PC-3 (cell line): ENCODE measurements around the gene TBC1D21. TPM values are rescaled to one million over a fixed set of nuclear protein-coding genes. Genes with fewer than 3 reads are reported as not detected.

Source experiments
- ATAC-seq: fragments of 200-7000 bp; cut with Tn5 transposase; 2 replicates; pipeline ENCODE4 v1.9.1; 2020; ENCODE audit warnings: mild to moderate bottlenecking, moderate library complexity
- BruUV-seq: library from RNA; stranded (reverse); fragments of 400-500 nt; replicated peaks from 2 replicates; lab custom pipeline; 2021; lab: Mats Ljungman, UMichigan
- CTCF ChIA-PET: fragments of 300-600 bp; sonication (Branson Sonifier 250); formaldehyde crosslinking; loops from one replicate; lab custom pipeline; 2022; ENCODE audit warnings: antibody characterized with exemption; lab: Charles Lee
- POLR2A ChIA-PET: fragments of 300-600 bp; sonication (Branson Sonifier 250); formaldehyde crosslinking; loops from one replicate; lab custom pipeline; 2022; ENCODE audit warnings: antibody characterized with exemption; ENCODE audit not compliant: unreplicated experiment; lab: Charles Lee
- DNase-seq: peaks from one replicate; pipeline ENCODE4 v3.0.0-alpha.2; 2015
- H2AFZ ChIP-seq: fragments of 300-600 bp; sonication (generic); 2 replicates; pipeline ENCODE4 v1.6.0; 2016; ENCODE audit warnings: antibody characterized with exemption, low read length
- H3F3A ChIP-seq: fragments of 300-600 bp; sonication (generic); one replicate; pipeline ENCODE4 v1.6.0; 2017; ENCODE audit warnings: antibody characterized with exemption, low read length, control low read depth, mild to moderate bottlenecking; ENCODE audit not compliant: unreplicated experiment
- H3K27ac ChIP-seq: fragments of 300-600 bp; sonication (generic); 2 replicates; pipeline ENCODE4 v1.5.1; 2016; ENCODE audit warnings: mild to moderate bottlenecking, low read length
- H3K27me3 ChIP-seq: fragments of 300-600 bp; sonication (generic); 2 replicates; pipeline ENCODE4 v1.6.1; 2016; ENCODE audit warnings: low read length, mixed read lengths
- H3K36me3 ChIP-seq: fragments of 300-600 bp; sonication (generic); 2 replicates; pipeline ENCODE4 v1.6.1; 2016; ENCODE audit warnings: low read depth, mixed run types, low read length, mixed read lengths
- H3K4me1 ChIP-seq: fragments of 300-600 bp; sonication (generic); 2 replicates; pipeline ENCODE4 v1.5.1; 2016; ENCODE audit warnings: low read length; ENCODE audit not compliant: insufficient read depth
- H3K4me2 ChIP-seq: fragments of 300-600 bp; sonication (generic); 2 replicates; pipeline ENCODE4 v1.6.0; 2016; ENCODE audit warnings: low read length
- H3K4me3 ChIP-seq: fragments of 300-600 bp; sonication (generic); 2 replicates; pipeline ENCODE4 v1.5.1; 2016; ENCODE audit warnings: mild to moderate bottlenecking, low read length, mixed read lengths
- H3K79me2 ChIP-seq: fragments of 300-600 bp; sonication (generic); 2 replicates; pipeline ENCODE4 v1.6.1; 2017; ENCODE audit warnings: low read length, mixed read lengths
- H3K9ac ChIP-seq: fragments of 300-600 bp; sonication (generic); 2 replicates; pipeline ENCODE4 v1.6.0; 2016; ENCODE audit warnings: mild to moderate bottlenecking, low read length
- H3K9me2 ChIP-seq: fragments of 300-600 bp; sonication (generic); replicated peaks from 2 replicates; pipeline ENCODE4 v1.6.1; 2016; ENCODE audit warnings: mixed run types, low read length, mixed read lengths
- H3K9me3 ChIP-seq: fragments of 300-600 bp; sonication (generic); 2 replicates; pipeline ENCODE4 v1.6.1; 2016; ENCODE audit warnings: low read length, mixed read lengths
- H4K20me1 ChIP-seq: fragments of 300-600 bp; sonication (generic); 2 replicates; pipeline ENCODE4 v1.6.1; 2016; ENCODE audit warnings: low read length, mixed read lengths
- CTCF ChIP-seq: fragments of 300-600 bp; sonication (generic); conservative IDR thresholded peaks from 2 replicates; pipeline ENCODE4 v1.5.1; 2017; ENCODE audit warnings: antibody characterized with exemption, low read depth, mild to moderate bottlenecking, low read length
- EZH2 ChIP-seq: fragments of 300-600 bp; sonication (generic); IDR thresholded peaks from one replicate; pipeline ENCODE4 v1.6.1; 2017; ENCODE audit warnings: antibody characterized with exemption, mild to moderate bottlenecking, low read length; ENCODE audit not compliant: unreplicated experiment
- EZH2phosphoT487 ChIP-seq: fragments of 300-600 bp; sonication (generic); IDR thresholded peaks from 2 replicates; pipeline ENCODE4 v1.6.1; 2018; ENCODE audit warnings: mild to moderate bottlenecking, antibody characterized with exemption, low read length, borderline replicate concordance
- intact Hi-C: fragments of 100-400 bp; cut with micrococcal nuclease; formaldehyde crosslinking; loops from 2 replicates; pipeline ENCODE4 v1.9.0; 2023
- total RNA-seq: library from RNA; depleted of rRNA; stranded (reverse); fragments of >200 nt; gene quantifications from 2 replicates; pipeline ENCODE4 v1.2.3, GENCODE V29; 2014

TBC1D21 gene
- total RNA-seq, 1 experiment from 2014 or later, result not detected

- POLR2A ChIA-PET, result no interaction called here
- no peaks in the 10 kb centered on the region for H3K27me3 ChIP-seq
- CTCF ChIA-PET, result no interaction called here
- H3K4me3 ChIP-seq, result no peak overlapping the region
- peaks cover 27% of the 10 kb centered on the region for H3K36me3 ChIP-seq
- peaks cover 10% of the 10 kb centered on the region for H3K4me1 ChIP-seq
- no TSS peak for BruUV-seq
- TF ChIP-seq CTCF, result no peak
- TF ChIP-seq EZH2phosphoT487, result no peak
- no peak for TF ChIP-seq EZH2
- intact Hi-C loops, result no loop called here
- H3F3A ChIP-seq, result peaks cover 3% of the 10 kb centered on the region
- no peaks in the 10 kb centered on the region for H3K79me2 ChIP-seq
- H3K9me2 ChIP-seq, result no peaks in the 10 kb centered on the region
- H3K9ac ChIP-seq, result no peak overlapping the region
- no peaks in the 10 kb centered on the region for H4K20me1 ChIP-seq
- H3K9me3 ChIP-seq, result no peaks in the 10 kb centered on the region
- ATAC-seq, result no peak
- no peak overlapping the region for H2AFZ ChIP-seq
- DNase-seq, result no peak
- H3K4me2 ChIP-seq, result no peak overlapping the region
- no peak overlapping the region for H3K27ac ChIP-seq
Observed at GRCh38 chr15:73905225-73905827, 32.0 kb downstream of the TBC1D21 start.

- ChIA-PET POLR2A (no interaction called here), CTCF (interaction anchor here (1.7 kb wide), 1 partner anchor 32 kb away, joined by 7 read pairs; no protein-coding TSS in a partner anchor)
- H4K20me1 ChIP-seq, result no peaks in the 10 kb centered on the region
- H3K79me2 ChIP-seq, result no peaks in the 10 kb centered on the region
- H3K27ac ChIP-seq, result no peak overlapping the region
- H3K4me3 ChIP-seq, result no peak overlapping the region
- H3K4me1 ChIP-seq, result no peaks in the 10 kb centered on the region
- no TSS peak for BruUV-seq
- H2AFZ ChIP-seq, result no peak overlapping the region
- TF ChIP-seq CTCF (no peak), EZH2 (no peak), EZH2phosphoT487 (no peak)
- intact Hi-C loops, result no loop called here
- no peaks in the 10 kb centered on the region for H3K9me3 ChIP-seq
- DNase-seq, result no peak
- no peaks in the 10 kb centered on the region for H3K9me2 ChIP-seq
- no peak overlapping the region for H3K4me2 ChIP-seq
- no peaks in the 10 kb centered on the region for H3K27me3 ChIP-seq
- no peak for ATAC-seq
- H3F3A ChIP-seq, result peaks cover 3% of the 10 kb centered on the region
- peaks cover 28% of the 10 kb centered on the region for H3K36me3 ChIP-seq
- no peak overlapping the region for H3K9ac ChIP-seq
Observed at GRCh38 chr15:73906346-73907034, 33.1 kb downstream of the TBC1D21 start.

GRCh38 chr15:73907035-73907408, 33.7 kb downstream of the TBC1D21 start:
- intact Hi-C loops, result no loop called here
- no peak for ATAC-seq
- H3K4me2 ChIP-seq, result no peak overlapping the region
- DNase-seq, result no peak
- H4K20me1 ChIP-seq, result no peaks in the 10 kb centered on the region
- H3K27ac ChIP-seq, result no peak overlapping the region
- BruUV-seq, result no TSS peak
- H3F3A ChIP-seq, result peaks cover 3% of the 10 kb centered on the region
- no peak overlapping the region for H2AFZ ChIP-seq
- H3K27me3 ChIP-seq, result no peaks in the 10 kb centered on the region
- peaks cover 32% of the 10 kb centered on the region for H3K36me3 ChIP-seq
- H3K9ac ChIP-seq, result no peak overlapping the region
- no peaks in the 10 kb centered on the region for H3K9me2 ChIP-seq
- CTCF ChIA-PET, result interaction anchor here (1.7 kb wide), 1 partner anchor 32 kb away, joined by 7 read pairs; no protein-coding TSS in a partner anchor
- POLR2A ChIA-PET, result no interaction called here
- H3K79me2 ChIP-seq, result no peaks in the 10 kb centered on the region
- H3K4me1 ChIP-seq, result no peaks in the 10 kb centered on the region
- H3K9me3 ChIP-seq, result no peaks in the 10 kb centered on the region
- H3K4me3 ChIP-seq, result no peak overlapping the region
- no peak for TF ChIP-seq EZH2
- TF ChIP-seq EZH2phosphoT487, result no peak
